Mesothelial cell of epicardium (in vitro differentiated cells): ENCODE measurements around the gene NGEF. TPM values are rescaled to one million over a fixed set of nuclear protein-coding genes. Genes with fewer than 3 reads are reported as not detected.

Experiments used
- DNase-seq, 2 experiments: peaks; one replicate each; pipeline ENCODE4 v3.0.0; 2021; ENCODE audit warnings: low spot score in 2 of 2; ENCODE audit not compliant: unreplicated experiment in 2 of 2
- H3K27ac Mint-ChIP-seq: 2 replicates; pipeline ENCODE4 v1.8.0; 2021; ENCODE audit warnings: mixed read lengths
- H3K27me3 Mint-ChIP-seq: 2 replicates; pipeline ENCODE4 v1.8.0; 2021; ENCODE audit warnings: low read depth, mixed read lengths
- H3K36me3 Mint-ChIP-seq: 2 replicates; pipeline ENCODE4 v1.8.0; 2021; ENCODE audit warnings: mixed read lengths
- H3K4me1 Mint-ChIP-seq: 2 replicates; pipeline ENCODE4 v1.8.0; 2021; ENCODE audit warnings: mixed read lengths
- H3K4me3 Mint-ChIP-seq: 2 replicates; pipeline ENCODE4 v1.8.0; 2021; ENCODE audit warnings: mild to moderate bottlenecking, moderate library complexity, mixed read lengths
- H3K9me3 Mint-ChIP-seq: 2 replicates; pipeline ENCODE4 v1.8.0; 2021; ENCODE audit warnings: mixed read lengths
- total RNA-seq: library from RNA; stranded (reverse); gene quantifications from 3 replicates; pipeline ENCODE4 v1.2.1, GENCODE V29; 2021
- TF ChIP-seq, protein P1 (sequence below): fragments of 200-600 bp; sonication (generic); IDR thresholded peaks from one replicate; pipeline ENCODE4 v1.5.0; 2021; ENCODE audit warnings: antibody characterized with exemption; ENCODE audit not compliant: unreplicated experiment

NGEF gene
- total RNA-seq, 1 donor from 2014 or later, result 0.51 TPM

DNA sequence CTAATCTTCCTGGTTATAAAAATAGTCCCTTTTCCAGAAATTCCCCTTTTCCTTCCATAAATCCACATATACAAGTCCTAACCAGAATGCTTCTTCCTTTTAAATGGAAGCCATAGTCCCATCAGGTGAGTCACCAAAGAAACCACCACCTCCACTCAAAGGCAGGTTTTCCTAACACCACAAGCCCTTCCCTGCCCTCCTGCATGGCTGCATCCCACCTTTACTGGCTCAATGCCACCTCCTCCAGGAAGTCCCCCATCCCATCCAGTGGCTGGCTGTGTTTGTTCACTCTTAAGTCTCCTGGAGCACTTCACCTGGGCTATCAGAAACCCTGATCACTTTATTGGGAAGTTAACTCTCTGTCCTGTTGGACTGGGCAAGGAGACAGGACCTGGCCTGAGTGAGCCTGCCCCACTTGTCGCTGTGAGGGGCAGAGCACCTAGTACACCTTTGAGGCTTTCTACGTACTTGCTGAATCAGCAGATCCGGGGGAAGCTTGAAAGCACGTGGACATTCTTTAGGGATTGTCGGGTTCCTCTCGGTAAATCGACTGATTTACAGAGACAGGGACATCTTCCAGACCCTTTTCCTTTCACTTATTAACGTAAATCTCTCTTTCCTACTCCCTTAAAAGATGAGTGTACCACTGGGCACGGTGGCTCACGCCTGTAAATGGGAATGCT is 71.0 kb downstream of the NGEF start:
- TF ChIP-seq, protein P1, sequence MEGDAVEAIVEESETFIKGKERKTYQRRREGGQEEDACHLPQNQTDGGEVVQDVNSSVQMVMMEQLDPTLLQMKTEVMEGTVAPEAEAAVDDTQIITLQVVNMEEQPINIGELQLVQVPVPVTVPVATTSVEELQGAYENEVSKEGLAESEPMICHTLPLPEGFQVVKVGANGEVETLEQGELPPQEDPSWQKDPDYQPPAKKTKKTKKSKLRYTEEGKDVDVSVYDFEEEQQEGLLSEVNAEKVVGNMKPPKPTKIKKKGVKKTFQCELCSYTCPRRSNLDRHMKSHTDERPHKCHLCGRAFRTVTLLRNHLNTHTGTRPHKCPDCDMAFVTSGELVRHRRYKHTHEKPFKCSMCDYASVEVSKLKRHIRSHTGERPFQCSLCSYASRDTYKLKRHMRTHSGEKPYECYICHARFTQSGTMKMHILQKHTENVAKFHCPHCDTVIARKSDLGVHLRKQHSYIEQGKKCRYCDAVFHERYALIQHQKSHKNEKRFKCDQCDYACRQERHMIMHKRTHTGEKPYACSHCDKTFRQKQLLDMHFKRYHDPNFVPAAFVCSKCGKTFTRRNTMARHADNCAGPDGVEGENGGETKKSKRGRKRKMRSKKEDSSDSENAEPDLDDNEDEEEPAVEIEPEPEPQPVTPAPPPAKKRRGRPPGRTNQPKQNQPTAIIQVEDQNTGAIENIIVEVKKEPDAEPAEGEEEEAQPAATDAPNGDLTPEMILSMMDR, result no peak
- peaks cover 17% of the 10 kb centered on the region for H3K9me3 Mint-ChIP-seq
- no peaks in the 10 kb centered on the region for H3K36me3 Mint-ChIP-seq
- no peak overlapping the region for H3K4me3 Mint-ChIP-seq
- H3K27me3 Mint-ChIP-seq, result peaks cover 1% of the 10 kb centered on the region
- no peak overlapping the region for H3K27ac Mint-ChIP-seq
- DNase-seq, result no peak
- H3K4me1 Mint-ChIP-seq, result no peaks in the 10 kb centered on the region

DNA sequence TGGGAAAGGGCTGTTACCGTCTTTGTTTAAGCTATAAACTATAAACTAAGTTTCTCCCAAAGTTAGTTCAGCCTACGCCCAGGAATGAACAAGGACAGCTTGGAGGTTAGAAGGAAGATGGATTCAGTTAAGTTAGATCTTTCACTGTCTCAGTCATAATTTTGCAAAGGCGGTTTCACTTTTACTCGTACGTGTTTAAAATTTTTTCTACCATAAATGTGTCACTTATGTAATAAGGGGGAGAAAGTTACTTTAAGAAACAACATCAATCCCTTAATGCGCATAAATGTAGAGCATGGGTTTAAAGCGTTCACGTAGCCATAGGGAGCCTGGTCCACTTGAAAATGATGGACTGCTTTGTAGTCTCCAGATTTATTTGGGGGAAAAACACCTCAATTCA is 71.7 kb downstream of the NGEF start:
- Mint-ChIP-seq H3K27me3 (peaks cover 1% of the 10 kb centered on the region), H3K4me1 (no peaks in the 10 kb centered on the region), H3K27ac (no peak overlapping the region), H3K4me3 (no peak overlapping the region), H3K9me3 (peaks cover 17% of the 10 kb centered on the region), H3K36me3 (no peaks in the 10 kb centered on the region)
- no peak for DNase-seq
- TF ChIP-seq, protein P1, result no peak

DNA sequence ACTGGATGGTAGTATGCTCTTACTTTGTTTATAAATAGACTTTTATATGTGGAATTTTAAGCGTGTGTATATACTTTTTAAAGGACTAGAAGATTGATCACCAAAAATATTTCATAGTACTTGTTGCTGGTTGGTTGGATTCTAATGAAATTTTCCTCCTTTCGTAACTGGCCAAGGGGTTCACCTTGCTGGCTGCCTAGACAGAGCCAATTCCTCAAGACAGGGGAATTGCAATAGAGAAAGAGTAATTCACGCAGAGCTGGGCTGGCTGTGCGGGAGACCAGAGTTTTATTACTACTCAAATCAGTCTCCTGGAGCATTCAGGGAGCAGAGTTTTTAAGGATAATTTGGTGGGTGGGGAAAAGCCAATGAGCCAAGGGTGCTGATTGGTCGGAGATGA is 72.3 kb downstream of the NGEF start:
- DNase-seq, result no peak
- Mint-ChIP-seq H3K27ac (no peak overlapping the region), H3K4me1 (no peaks in the 10 kb centered on the region), H3K4me3 (no peak overlapping the region), H3K27me3 (peaks cover 4% of the 10 kb centered on the region), H3K36me3 (no peaks in the 10 kb centered on the region), H3K9me3 (peaks cover 13% of the 10 kb centered on the region)
- TF ChIP-seq, protein P1, result no peak

DNA sequence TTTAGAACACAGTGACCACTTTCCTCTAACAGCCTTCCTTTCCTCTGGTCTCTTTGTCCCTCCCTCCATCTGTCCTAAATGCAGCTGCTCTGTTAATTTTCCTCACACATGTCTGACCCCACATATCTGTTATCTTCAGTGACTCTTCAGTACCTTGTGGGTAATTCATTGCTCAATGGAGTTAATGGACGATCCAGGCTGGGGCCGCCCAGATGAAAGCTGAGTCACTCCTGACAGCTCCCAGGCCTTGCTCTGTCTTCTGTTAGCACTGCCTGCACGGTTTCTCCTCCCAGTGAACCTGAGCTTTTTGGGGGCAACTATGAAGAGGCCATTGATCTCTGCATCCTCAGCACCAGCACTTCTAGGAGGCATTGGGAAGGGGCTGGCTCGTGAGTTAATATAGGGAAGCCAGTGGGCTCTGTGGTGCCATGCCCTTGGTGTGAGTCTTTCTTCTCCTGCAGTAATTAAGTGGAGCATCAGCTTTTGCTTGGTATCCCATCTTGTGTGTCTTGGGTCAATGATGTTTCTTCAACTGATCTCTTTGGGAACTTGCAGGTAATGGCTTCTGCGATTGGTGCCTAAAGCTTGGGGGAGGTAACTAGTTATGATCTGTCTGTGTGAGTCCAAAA is 75.7 kb downstream of the NGEF start:
- Mint-ChIP-seq H3K4me3 (no peak overlapping the region), H3K4me1 (no peaks in the 10 kb centered on the region), H3K27ac (no peak overlapping the region), H3K36me3 (no peaks in the 10 kb centered on the region), H3K9me3 (peaks cover 13% of the 10 kb centered on the region), H3K27me3 (peaks cover 14% of the 10 kb centered on the region)
- DNase-seq, result no peak
- TF ChIP-seq, protein P1, result no peak

DNA sequence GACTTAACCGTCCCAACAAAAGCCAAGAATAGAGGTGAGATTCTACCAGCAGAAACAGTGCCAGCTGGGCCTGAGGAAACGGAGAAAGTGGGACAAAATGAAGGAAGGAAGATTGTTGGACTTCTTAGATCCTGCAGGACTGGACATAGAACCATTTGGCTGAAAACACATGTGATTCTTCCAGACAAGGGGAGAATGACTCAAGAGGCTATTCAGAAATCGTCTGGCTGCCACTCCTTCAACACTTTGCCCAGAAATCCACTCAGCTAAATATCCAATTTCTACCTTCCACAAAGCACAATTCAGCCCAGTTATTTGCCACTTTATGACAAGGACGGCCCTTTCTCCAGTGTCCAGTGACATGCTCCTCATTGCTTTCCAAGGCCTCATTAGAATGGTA is 81.4 kb downstream of the NGEF start:
- TF ChIP-seq, protein P1, result no peak
- H3K27me3 Mint-ChIP-seq, result peaks cover 54% of the 10 kb centered on the region

More for the DNA sequence above, 81.4 kb downstream of the NGEF start:
- H3K9me3 Mint-ChIP-seq, result no peaks in the 10 kb centered on the region
- H3K36me3 Mint-ChIP-seq, result no peaks in the 10 kb centered on the region
- H3K4me1 Mint-ChIP-seq, result peaks cover 4% of the 10 kb centered on the region
- DNase-seq, result no peak
- no peak overlapping the region for H3K27ac Mint-ChIP-seq
- H3K4me3 Mint-ChIP-seq, result no peak overlapping the region
